ENCODE results near the gene JAKMIP2. TPM values are rescaled to one million over a fixed set of nuclear protein-coding genes. Genes with fewer than 3 reads are reported as not detected.

The JAKMIP2 gene
- total and polyA plus RNA-seq, 12 donors = 0.06 to 0.71 (median 0.14) TPM; not detected in 3

DNA sequence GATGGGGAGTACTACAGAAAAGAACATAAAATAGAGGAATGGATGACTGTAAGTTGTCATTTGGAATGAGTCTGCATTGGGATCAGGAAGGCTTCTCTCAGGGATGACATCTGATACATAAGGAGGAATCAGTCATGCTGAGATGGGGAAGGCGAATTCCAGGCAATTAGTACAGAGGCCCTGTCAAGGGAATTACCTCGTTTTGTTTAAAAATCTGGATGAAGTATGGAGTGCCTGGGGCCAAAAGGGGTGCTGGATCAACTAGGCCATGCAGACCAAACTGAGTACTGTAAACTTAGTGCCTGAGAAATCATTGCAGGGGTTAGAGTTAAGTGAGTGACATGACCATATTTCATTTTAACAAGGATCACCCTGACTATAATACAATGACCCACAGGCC is 30.5 kb downstream of the JAKMIP2 start:
- no peak for DNase-seq
- Histone ChIP-seq H3K36me3 (no peaks in the 10 kb centered on the region), H3K27me3 (no peaks in the 10 kb centered on the region), H3K4me3 (no peak overlapping the region), H3K27ac (no peak overlapping the region), H3K9me3 (no peaks in the 10 kb centered on the region), H3K4me1 (no peaks in the 10 kb centered on the region)
- intact Hi-C loops (cut with DNase I) = no loop called here
- TF ChIP-seq, protein P1, sequence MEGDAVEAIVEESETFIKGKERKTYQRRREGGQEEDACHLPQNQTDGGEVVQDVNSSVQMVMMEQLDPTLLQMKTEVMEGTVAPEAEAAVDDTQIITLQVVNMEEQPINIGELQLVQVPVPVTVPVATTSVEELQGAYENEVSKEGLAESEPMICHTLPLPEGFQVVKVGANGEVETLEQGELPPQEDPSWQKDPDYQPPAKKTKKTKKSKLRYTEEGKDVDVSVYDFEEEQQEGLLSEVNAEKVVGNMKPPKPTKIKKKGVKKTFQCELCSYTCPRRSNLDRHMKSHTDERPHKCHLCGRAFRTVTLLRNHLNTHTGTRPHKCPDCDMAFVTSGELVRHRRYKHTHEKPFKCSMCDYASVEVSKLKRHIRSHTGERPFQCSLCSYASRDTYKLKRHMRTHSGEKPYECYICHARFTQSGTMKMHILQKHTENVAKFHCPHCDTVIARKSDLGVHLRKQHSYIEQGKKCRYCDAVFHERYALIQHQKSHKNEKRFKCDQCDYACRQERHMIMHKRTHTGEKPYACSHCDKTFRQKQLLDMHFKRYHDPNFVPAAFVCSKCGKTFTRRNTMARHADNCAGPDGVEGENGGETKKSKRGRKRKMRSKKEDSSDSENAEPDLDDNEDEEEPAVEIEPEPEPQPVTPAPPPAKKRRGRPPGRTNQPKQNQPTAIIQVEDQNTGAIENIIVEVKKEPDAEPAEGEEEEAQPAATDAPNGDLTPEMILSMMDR (IDR thresholded peaks at IDR 0.05) = no peak
- ATAC-seq = no peak
- WGBS, 2 donors = 65 to 66% methylated on average over 2 of the region's 2 CpGs

DNA sequence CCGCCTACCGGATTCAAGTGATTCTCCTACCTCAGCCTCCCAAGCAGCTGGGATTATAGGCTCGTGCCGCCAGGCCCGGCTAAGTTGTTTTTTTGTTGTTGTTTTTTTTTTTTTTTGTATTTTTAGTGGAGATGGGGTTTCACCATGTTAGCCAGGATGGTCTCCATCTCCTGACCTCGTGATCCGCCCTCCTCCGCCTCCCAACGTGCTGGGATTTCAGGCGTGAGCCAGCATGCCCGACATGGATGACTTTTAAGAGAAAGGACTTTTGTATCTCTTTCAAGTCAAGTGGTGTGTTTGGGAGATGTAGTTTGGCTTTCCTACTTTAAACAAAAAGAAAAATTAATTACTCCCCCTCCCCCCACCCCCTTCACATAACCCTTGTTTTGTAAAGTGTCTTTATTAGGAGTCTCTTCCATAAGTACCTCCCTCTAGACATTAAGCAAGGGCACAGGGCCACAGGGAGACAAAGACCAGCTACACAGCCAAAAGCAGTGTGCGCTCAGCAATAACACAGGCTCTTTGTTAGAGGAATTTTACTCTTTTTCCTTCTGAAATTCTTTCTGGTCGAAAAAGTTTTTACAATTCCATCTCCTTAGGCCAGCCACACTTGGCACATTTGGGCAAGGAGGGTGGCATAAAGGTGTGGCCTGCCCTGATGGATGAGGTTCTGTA is 31.2 kb downstream of the JAKMIP2 start:
- no peak overlapping the region for H3K27ac ChIP-seq
- TF ChIP-seq, protein P1 (IDR thresholded peaks at IDR 0.05) = no peak

DNA sequence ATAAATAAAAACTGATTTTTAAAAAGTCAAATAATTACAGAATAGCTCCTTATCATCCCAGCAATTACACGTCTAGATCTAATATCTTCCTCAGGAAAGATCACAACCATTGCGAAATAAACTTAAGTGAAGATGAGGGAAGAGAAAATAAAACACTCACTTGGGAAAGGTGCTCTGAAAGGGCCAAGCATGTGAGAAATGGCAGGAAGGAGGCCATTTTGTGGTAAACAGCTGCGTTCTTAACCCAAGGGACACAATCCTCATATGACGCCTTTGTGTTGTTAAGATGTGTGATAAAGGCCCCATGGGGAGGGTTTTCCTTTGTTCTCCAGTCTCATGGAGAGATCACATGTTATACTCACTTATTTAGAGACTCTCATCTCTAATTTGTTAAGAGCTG is 32.5 kb downstream of the JAKMIP2 start:
- TF ChIP-seq, protein P1 (IDR thresholded peaks at IDR 0.05) = no peak
- 64 to 67% methylated on average over 4 of the region's 4 CpGs for WGBS, 2 donors
- H3K4me3 ChIP-seq = no peak overlapping the region
- H3K4me1 ChIP-seq = no peaks in the 10 kb centered on the region
- H3K9me3 ChIP-seq = no peaks in the 10 kb centered on the region
- H3K36me3 ChIP-seq = no peaks in the 10 kb centered on the region
- no peak overlapping the region for H3K27ac ChIP-seq
- no peak for ATAC-seq
- intact Hi-C loops (cut with DNase I) = no loop called here
- DNase-seq = no peak
- H3K27me3 ChIP-seq = no peaks in the 10 kb centered on the region

More for the DNA sequence above, 31.2 kb downstream of the JAKMIP2 start:
- H3K4me1 ChIP-seq = no peaks in the 10 kb centered on the region
- H3K4me3 ChIP-seq = no peak overlapping the region
- WGBS, 2 donors = 86 to 90% methylated on average over 13 of the region's 13 CpGs
- ATAC-seq (no peak), DNase-seq (no peak)
- H3K36me3 ChIP-seq = no peaks in the 10 kb centered on the region
- H3K9me3 ChIP-seq = no peaks in the 10 kb centered on the region
- intact Hi-C loops (cut with DNase I) = no loop called here
- no peaks in the 10 kb centered on the region for H3K27me3 ChIP-seq

DNA sequence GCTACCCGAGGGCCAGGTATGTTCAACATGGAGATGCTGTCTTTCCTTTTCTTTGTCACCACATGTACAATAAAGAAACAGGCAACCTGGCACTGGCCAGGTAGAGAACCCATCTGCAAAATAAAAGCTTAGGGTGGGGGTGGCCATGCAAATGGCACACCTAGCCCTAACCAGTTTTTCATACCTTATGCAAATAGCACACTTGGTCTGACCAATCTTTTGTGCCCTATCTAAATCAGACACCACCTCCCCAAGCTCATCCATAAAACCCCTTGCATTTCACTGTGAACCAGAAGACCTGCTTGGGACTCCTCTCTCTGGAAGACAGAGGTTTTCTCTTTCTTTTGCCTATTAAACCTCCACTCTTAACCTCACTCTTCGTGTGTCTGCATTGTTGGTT is 33.9 kb downstream of the JAKMIP2 start:
- no peak for ATAC-seq
- Histone ChIP-seq H3K4me3 (no peak overlapping the region), H3K4me1 (peaks cover 0 to 5% (median 0%) of the 10 kb centered on the region in 9 donors), H3K9me3 (no peaks in the 10 kb centered on the region), H3K36me3 (no peaks in the 10 kb centered on the region), H3K27me3 (no peaks in the 10 kb centered on the region), H3K27ac (no peak overlapping the region)
- 65 to 82% methylated on average over 2 of the region's 2 CpGs for WGBS, 2 donors
- TF ChIP-seq, protein P1 (IDR thresholded peaks at IDR 0.05) = no peak
- no peak for DNase-seq
- intact Hi-C loops (cut with DNase I) = no loop called here
